Germinal center (tissue), 1 donor: Measurements from ENCODE around the gene RAB20.
"Not testable (repeated sequence)": the region's sequence is repeated elsewhere in the genome, so short reads cannot be mapped to it uniquely, and the experiment has no call there.

ENCODE experiments used
- DNase-seq: peaks from one replicate; pipeline ENCODE4 v3.0.0; 2012; ENCODE audit warnings: mixed read lengths, low spot score

Gene RAB20

GRCh38 chr13:110561344-110562035, at the start of gene RAB20:
Gene RAB20 (minus strand): TSS chr13:110561722. CDS start chr13:110561519, 203 bp downstream.
- peak; percentile 73 for DNase-seq

- DNase-seq: no peak
Measured at GRCh38 chr13:110610955-110611595, 49.6 kb upstream of the RAB20 start.

GRCh38 chr13:110607675-110608224, 46.2 kb upstream of the RAB20 start:
- no peak for DNase-seq

- not testable (repeated sequence) for DNase-seq
Measured at GRCh38 chr13:110606281-110606680, 44.8 kb upstream of the RAB20 start.

GRCh38 chr13:110605132-110605531, 43.6 kb upstream of the RAB20 start:
- no peak for DNase-seq

GRCh38 chr13:110600980-110601379, 39.5 kb upstream of the RAB20 start:
- DNase-seq: no peak

GRCh38 chr13:110600261-110600819, 38.8 kb upstream of the RAB20 start:
- no peak for DNase-seq

GRCh38 chr13:110597041-110597689, 35.6 kb upstream of the RAB20 start:
- no peak for DNase-seq

- DNase-seq: peak; percentile 53
Measured at GRCh38 chr13:110593430-110594130, 32.1 kb upstream of the RAB20 start.

- DNase-seq: no peak
Measured at GRCh38 chr13:110592665-110593064, 31.1 kb upstream of the RAB20 start.

- DNase-seq: no peak
Measured at GRCh38 chr13:110590577-110590976, 29.1 kb upstream of the RAB20 start.

- no peak for DNase-seq
Measured at GRCh38 chr13:110589793-110590390, 28.4 kb upstream of the RAB20 start.

- DNase-seq: no peak
Measured at GRCh38 chr13:110583178-110583865, 21.8 kb upstream of the RAB20 start.

GRCh38 chr13:110582421-110582954, 21.0 kb upstream of the RAB20 start:
- DNase-seq: no peak

GRCh38 chr13:110581506-110582185, 20.1 kb upstream of the RAB20 start:
- no peak for DNase-seq

- DNase-seq: no peak
Measured at GRCh38 chr13:110580800-110581199, 19.3 kb upstream of the RAB20 start.

- no peak for DNase-seq
Measured at GRCh38 chr13:110578363-110578762, 16.8 kb upstream of the RAB20 start.

GRCh38 chr13:110576736-110577476, 15.4 kb upstream of the RAB20 start:
- no peak for DNase-seq

- no peak for DNase-seq
Measured at GRCh38 chr13:110576070-110576394, 14.5 kb upstream of the RAB20 start.
